Measurements from ENCODE around the gene PACRG. TPM values are rescaled to one million over a fixed set of nuclear protein-coding genes. Genes with fewer than 3 reads are reported as not detected.

Gene PACRG
- total RNA-seq, 1 donor from 2014 or later: 2.4 TPM

- no peaks in the 10 kb centered on the region for H3K9me3 Mint-ChIP-seq (ENCODE audit: low read depth)
- TF ChIP-seq, protein P1, sequence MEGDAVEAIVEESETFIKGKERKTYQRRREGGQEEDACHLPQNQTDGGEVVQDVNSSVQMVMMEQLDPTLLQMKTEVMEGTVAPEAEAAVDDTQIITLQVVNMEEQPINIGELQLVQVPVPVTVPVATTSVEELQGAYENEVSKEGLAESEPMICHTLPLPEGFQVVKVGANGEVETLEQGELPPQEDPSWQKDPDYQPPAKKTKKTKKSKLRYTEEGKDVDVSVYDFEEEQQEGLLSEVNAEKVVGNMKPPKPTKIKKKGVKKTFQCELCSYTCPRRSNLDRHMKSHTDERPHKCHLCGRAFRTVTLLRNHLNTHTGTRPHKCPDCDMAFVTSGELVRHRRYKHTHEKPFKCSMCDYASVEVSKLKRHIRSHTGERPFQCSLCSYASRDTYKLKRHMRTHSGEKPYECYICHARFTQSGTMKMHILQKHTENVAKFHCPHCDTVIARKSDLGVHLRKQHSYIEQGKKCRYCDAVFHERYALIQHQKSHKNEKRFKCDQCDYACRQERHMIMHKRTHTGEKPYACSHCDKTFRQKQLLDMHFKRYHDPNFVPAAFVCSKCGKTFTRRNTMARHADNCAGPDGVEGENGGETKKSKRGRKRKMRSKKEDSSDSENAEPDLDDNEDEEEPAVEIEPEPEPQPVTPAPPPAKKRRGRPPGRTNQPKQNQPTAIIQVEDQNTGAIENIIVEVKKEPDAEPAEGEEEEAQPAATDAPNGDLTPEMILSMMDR (IDR thresholded peaks at IDR 0.05; ENCODE audit: unreplicated experiment): no peak
- peaks cover 28% of the 10 kb centered on the region for H3K4me1 Mint-ChIP-seq (ENCODE audit: low read depth)
- no peaks in the 10 kb centered on the region for H3K36me3 Mint-ChIP-seq (ENCODE audit: insufficient read depth)
- no peak overlapping the region for H3K4me3 Mint-ChIP-seq (ENCODE audit: low read depth)
- no peak overlapping the region for H3K27ac Mint-ChIP-seq
- H3K27me3 Mint-ChIP-seq: peaks cover 2% of the 10 kb centered on the region
- DNase-seq (ENCODE audit: low spot score, unreplicated experiment): no peak
Observed at GRCh38 chr6:162700966-162701365, 26.8 kb upstream of the PACRG start.

- TF ChIP-seq, protein P1 (IDR thresholded peaks at IDR 0.05; ENCODE audit: unreplicated experiment): no peak
- no peak overlapping the region for H3K4me3 Mint-ChIP-seq (ENCODE audit: low read depth)
- DNase-seq (ENCODE audit: low spot score, unreplicated experiment): no peak
- H3K9me3 Mint-ChIP-seq (ENCODE audit: low read depth): no peaks in the 10 kb centered on the region
- H3K27me3 Mint-ChIP-seq: peaks cover 2% of the 10 kb centered on the region
- H3K4me1 Mint-ChIP-seq (ENCODE audit: low read depth): peaks cover 32% of the 10 kb centered on the region
- H3K36me3 Mint-ChIP-seq (ENCODE audit: insufficient read depth): no peaks in the 10 kb centered on the region
- no peak overlapping the region for H3K27ac Mint-ChIP-seq
Observed at GRCh38 chr6:162701551-162701950, 26.2 kb upstream of the PACRG start.

GRCh38 chr6:162702446-162702845 is 25.3 kb upstream of the PACRG start:
- Mint-ChIP-seq H3K4me3 (ENCODE audit: low read depth) (no peak overlapping the region), H3K27me3 (peaks cover 2% of the 10 kb centered on the region), H3K27ac (peak overlapping the region; percentile 56), H3K4me1 (ENCODE audit: low read depth) (peaks cover 32% of the 10 kb centered on the region), H3K9me3 (ENCODE audit: low read depth) (no peaks in the 10 kb centered on the region), H3K36me3 (ENCODE audit: insufficient read depth) (no peaks in the 10 kb centered on the region)
- DNase-seq (ENCODE audit: low spot score, unreplicated experiment): no peak
- TF ChIP-seq, protein P1 (IDR thresholded peaks at IDR 0.05; ENCODE audit: unreplicated experiment): no peak

DNA sequence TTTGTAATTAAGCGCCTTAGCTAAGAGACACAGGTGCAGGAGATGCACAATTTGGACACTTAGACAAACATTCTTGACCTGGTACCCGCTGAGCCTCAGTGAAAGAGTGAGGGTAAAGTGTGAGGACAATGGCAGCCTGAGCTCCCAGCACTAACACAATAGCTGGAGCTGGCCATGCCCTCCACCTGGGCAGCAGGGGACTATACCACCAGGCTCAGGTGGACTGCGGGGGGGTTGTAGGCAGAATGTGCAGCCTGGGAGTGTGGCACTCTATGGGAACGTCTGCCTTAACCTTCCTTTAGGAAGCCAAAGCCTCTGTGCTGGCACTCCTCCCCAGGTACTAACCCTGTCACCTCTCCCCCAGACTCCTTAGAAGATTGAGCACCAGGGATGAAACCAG is 23.8 kb upstream of the PACRG start:
- TF ChIP-seq, protein P1 (IDR thresholded peaks at IDR 0.05; ENCODE audit: unreplicated experiment): no peak
- H3K36me3 Mint-ChIP-seq (ENCODE audit: insufficient read depth): no peaks in the 10 kb centered on the region
- no peaks in the 10 kb centered on the region for H3K9me3 Mint-ChIP-seq (ENCODE audit: low read depth)
- H3K27ac Mint-ChIP-seq: no peak overlapping the region
- DNase-seq (ENCODE audit: low spot score, unreplicated experiment): no peak
- no peak overlapping the region for H3K4me3 Mint-ChIP-seq (ENCODE audit: low read depth)
- H3K4me1 Mint-ChIP-seq (ENCODE audit: low read depth): peaks cover 32% of the 10 kb centered on the region
- H3K27me3 Mint-ChIP-seq: peaks cover 2% of the 10 kb centered on the region

GRCh38 chr6:162705736-162706135 is 22.0 kb upstream of the PACRG start:
- TF ChIP-seq, protein P1 (IDR thresholded peaks at IDR 0.05; ENCODE audit: unreplicated experiment): no peak
- no peak overlapping the region for H3K27ac Mint-ChIP-seq
- H3K4me1 Mint-ChIP-seq (ENCODE audit: low read depth): peaks cover 29% of the 10 kb centered on the region
- DNase-seq (ENCODE audit: low spot score, unreplicated experiment): no peak
- H3K9me3 Mint-ChIP-seq (ENCODE audit: low read depth): no peaks in the 10 kb centered on the region
- H3K27me3 Mint-ChIP-seq: peaks cover 2% of the 10 kb centered on the region
- no peak overlapping the region for H3K4me3 Mint-ChIP-seq (ENCODE audit: low read depth)
- H3K36me3 Mint-ChIP-seq (ENCODE audit: insufficient read depth): no peaks in the 10 kb centered on the region

Measured in progenitor cell of endocrine pancreas (in vitro differentiated cells).